Nephron (organoid): ENCODE data around the gene KCNK3.
A peak's percentile ranks its signal among the peaks of the same experiment; 100 is the strongest.
"Not testable (repeated sequence)": the region's sequence is repeated elsewhere in the genome, so short reads cannot be mapped to it uniquely, and the experiment has no call there.

Experiments used
- H3K27ac Mint-ChIP-seq, 3 experiments: 2 replicates each; pipeline ENCODE4 v1.8.0; 2020; ENCODE audit warnings: mixed read lengths in 3 of 3, mild to moderate bottlenecking in 2 of 3, moderate library complexity in 1 of 3
- H3K27me3 Mint-ChIP-seq: 2 replicates; pipeline ENCODE4 v1.8.0; 2021; ENCODE audit warnings: low read depth, mild to moderate bottlenecking, moderate library complexity, mixed read lengths
- H3K36me3 Mint-ChIP-seq: 2 replicates; pipeline ENCODE4 v1.8.0; 2020; ENCODE audit warnings: low read depth, mixed read lengths
- H3K4me1 Mint-ChIP-seq: 2 replicates; pipeline ENCODE4 v1.8.0; 2020; ENCODE audit warnings: mixed read lengths
- H3K4me3 Mint-ChIP-seq, 3 experiments: 2 replicates each; pipeline ENCODE4 v1.8.0; 2020; ENCODE audit warnings: mild to moderate bottlenecking in 3 of 3, mixed read lengths in 3 of 3, moderate library complexity in 2 of 3
- H3K9me3 Mint-ChIP-seq: 2 replicates; pipeline ENCODE4 v1.8.0; 2020; ENCODE audit warnings: mixed read lengths
- TF ChIP-seq, protein P1 (sequence below), 3 experiments: fragments of 200-600 bp; sonication (generic); IDR thresholded peaks; one replicate each; pipeline ENCODE4 v1.5.0; 2021; ENCODE audit warnings: antibody characterized with exemption in 3 of 3; ENCODE audit not compliant: unreplicated experiment in 3 of 3

The KCNK3 gene

DNA sequence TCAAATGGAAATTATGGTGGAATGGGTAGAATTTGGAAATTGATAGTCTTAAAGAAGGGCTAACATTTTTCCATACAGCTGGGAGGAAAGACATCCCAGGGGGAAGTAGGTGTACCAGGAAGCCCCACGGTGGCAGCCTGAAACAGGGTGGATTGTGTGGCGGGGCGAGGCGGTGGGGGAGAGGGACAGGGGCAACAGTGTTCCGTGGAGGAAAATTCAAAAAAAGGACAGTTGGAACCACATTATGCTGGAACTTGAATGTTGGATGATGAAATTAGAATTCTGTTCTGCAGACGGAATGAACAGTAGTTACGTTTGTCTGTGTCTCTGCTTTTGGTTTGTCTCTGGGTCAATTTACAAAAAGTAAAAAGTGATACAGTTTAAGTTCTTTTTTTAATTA, 40.7 kb upstream of the KCNK3 start:
- Mint-ChIP-seq H3K27me3 (peaks cover 8% of the 10 kb centered on the region), H3K4me3 (no peak overlapping the region)

DNA sequence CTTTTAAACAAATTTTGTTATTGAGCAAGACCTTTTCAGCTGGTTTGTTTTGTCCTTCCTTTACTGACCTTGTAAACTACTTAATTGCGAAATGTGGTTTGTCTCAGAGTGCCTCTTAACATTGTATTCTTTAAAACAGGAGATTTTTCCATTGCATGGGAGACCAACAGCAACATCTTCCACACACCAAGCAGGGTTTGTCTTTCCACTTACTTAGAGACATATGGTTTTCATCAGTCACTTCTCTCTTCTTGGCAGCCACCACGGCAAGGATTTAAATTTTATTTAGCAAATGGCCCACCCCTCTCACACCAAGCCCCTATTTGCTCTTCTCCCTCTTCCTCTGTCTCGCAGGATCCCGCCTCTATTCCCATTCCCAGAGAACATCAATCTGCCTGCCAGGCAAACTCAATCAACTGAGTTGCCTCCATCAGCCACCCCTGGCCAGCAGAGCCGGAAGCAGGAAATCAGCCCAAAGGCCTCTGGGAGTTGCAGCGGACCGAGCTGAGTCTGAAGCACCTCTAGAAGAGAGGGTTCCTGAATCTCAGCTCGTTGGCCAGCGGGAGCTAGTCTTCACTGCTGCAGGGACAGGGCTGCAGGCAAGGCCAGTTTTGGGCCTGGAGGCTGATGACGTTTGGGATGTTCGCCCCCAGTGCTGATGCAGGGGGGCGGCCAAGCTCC, 40.0 kb upstream of the KCNK3 start:
- TF ChIP-seq, protein P1, sequence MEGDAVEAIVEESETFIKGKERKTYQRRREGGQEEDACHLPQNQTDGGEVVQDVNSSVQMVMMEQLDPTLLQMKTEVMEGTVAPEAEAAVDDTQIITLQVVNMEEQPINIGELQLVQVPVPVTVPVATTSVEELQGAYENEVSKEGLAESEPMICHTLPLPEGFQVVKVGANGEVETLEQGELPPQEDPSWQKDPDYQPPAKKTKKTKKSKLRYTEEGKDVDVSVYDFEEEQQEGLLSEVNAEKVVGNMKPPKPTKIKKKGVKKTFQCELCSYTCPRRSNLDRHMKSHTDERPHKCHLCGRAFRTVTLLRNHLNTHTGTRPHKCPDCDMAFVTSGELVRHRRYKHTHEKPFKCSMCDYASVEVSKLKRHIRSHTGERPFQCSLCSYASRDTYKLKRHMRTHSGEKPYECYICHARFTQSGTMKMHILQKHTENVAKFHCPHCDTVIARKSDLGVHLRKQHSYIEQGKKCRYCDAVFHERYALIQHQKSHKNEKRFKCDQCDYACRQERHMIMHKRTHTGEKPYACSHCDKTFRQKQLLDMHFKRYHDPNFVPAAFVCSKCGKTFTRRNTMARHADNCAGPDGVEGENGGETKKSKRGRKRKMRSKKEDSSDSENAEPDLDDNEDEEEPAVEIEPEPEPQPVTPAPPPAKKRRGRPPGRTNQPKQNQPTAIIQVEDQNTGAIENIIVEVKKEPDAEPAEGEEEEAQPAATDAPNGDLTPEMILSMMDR (IDR thresholded peaks at IDR 0.05; ENCODE audit: unreplicated experiment in 3 of 3), result no peak
- peaks cover 5% of the 10 kb centered on the region for H3K27me3 Mint-ChIP-seq
- peak overlapping the region in 2 of 3 experiments; percentile 16 to 17 for H3K4me3 Mint-ChIP-seq

More for the DNA sequence above, 40.7 kb upstream of the KCNK3 start:
- Mint-ChIP-seq H3K4me1 (peaks cover 42% of the 10 kb centered on the region), H3K27ac (peak overlapping the region; percentile 88 to 94 (median 92)), H3K36me3 (no peaks in the 10 kb centered on the region), H3K9me3 (no peaks in the 10 kb centered on the region)
- TF ChIP-seq, protein P1 (IDR thresholded peaks at IDR 0.05; ENCODE audit: unreplicated experiment in 3 of 3), result no peak

DNA sequence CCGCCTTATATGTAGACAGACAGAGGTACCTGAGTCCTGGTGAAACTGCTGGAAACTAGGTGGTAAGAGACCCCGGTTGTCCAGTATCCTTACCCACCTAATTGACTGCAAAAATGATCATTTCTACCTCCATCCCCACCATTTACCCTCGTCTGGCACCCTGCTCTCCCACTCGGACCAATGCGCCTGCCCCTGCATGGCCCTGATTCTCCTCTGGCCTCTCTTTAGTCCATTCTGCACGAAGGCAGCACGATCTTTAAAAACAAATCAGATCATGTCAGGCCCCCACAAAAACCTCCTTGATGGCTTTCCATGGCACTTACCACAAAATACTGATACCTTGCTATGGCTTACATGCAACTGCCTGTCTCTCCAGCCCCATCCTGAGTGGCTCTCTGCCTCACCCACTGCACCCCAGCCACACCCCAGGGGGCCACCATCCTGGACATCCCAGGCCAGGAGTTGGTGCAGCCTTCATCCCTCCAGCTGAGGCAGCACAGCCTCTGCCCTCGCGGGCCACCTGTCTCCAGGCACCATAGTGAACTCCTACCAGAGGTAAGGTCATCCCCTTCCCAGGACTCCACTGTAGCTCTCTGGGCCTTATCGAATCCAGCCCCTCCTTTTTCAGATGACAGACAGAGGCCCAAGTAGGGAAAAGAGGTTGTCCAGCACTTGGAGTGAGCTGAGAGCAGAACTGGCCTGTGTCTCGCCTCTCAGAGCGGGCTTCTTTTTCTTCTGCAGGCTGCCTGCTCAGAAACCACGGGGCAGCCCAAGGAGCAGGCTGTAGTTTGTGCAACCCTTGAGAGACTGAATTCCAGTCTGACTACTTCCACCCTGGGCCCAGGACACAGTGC, 39.1 kb upstream of the KCNK3 start:
- H3K36me3 Mint-ChIP-seq, result no peaks in the 10 kb centered on the region

More for the DNA sequence above, 40.0 kb upstream of the KCNK3 start:
- Mint-ChIP-seq H3K4me1 (peaks cover 37% of the 10 kb centered on the region), H3K36me3 (no peaks in the 10 kb centered on the region), H3K9me3 (no peaks in the 10 kb centered on the region), H3K27ac (peak overlapping the region; percentile 88 to 94 (median 92))

DNA sequence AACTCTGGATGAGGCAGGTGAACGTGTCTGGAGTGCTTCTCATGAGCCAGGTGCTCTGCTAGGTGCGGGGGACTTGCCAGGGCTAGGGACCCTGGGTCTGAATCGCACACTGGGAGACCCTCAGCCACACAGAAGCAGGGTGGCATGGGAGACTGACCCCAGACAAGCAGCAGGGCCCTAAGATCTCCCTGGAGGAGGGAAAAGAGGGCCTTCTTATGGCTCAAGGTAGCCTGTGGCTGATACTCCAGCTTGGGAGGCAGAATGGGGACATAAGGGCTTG, 38.5 kb upstream of the KCNK3 start:
- TF ChIP-seq, protein P1 (IDR thresholded peaks at IDR 0.05; ENCODE audit: unreplicated experiment in 3 of 3), result no peak
- Mint-ChIP-seq H3K4me1 (peaks cover 37% of the 10 kb centered on the region), H3K9me3 (no peaks in the 10 kb centered on the region), H3K4me3 (no peak overlapping the region), H3K36me3 (no peaks in the 10 kb centered on the region), H3K27me3 (peaks cover 5% of the 10 kb centered on the region), H3K27ac (peak overlapping the region in 2 of 3 experiments; percentile 53 to 72)

More for the DNA sequence above, 39.1 kb upstream of the KCNK3 start:
- no peaks in the 10 kb centered on the region for H3K9me3 Mint-ChIP-seq
- TF ChIP-seq, protein P1 (IDR thresholded peaks at IDR 0.05; ENCODE audit: unreplicated experiment in 3 of 3), result no peak
- peak overlapping the region; percentile 13 to 94 (median 88) for H3K27ac Mint-ChIP-seq
- peaks cover 5% of the 10 kb centered on the region for H3K27me3 Mint-ChIP-seq
- H3K4me1 Mint-ChIP-seq, result peaks cover 37% of the 10 kb centered on the region
- H3K4me3 Mint-ChIP-seq, result no peak overlapping the region

DNA sequence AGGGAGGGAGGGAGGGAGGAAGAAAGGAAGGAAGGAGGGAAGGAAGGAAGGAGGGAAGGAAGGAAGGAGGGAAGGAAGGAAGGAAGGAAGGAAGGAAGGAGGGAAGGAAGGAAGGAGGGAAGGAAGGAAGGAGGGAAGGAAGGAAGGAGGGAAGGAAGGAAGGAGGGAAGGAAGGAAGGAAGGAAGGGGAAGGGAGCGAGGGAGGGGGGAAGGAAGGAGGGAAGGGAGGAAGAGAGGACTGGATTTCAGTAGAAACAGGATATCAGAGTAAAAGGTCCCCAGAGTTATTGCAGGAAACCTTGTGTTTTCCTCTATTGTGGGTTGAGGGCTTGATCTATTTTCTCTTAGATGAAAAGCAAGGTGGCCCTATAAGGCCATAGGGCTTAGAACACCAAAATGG, 37.4 kb upstream of the KCNK3 start:
- H3K4me1 Mint-ChIP-seq, result peaks cover 33% of the 10 kb centered on the region
- not testable (repeated sequence) for H3K9me3 Mint-ChIP-seq, H3K27me3 Mint-ChIP-seq, H3K27ac Mint-ChIP-seq, H3K4me3 Mint-ChIP-seq, H3K36me3 Mint-ChIP-seq

DNA sequence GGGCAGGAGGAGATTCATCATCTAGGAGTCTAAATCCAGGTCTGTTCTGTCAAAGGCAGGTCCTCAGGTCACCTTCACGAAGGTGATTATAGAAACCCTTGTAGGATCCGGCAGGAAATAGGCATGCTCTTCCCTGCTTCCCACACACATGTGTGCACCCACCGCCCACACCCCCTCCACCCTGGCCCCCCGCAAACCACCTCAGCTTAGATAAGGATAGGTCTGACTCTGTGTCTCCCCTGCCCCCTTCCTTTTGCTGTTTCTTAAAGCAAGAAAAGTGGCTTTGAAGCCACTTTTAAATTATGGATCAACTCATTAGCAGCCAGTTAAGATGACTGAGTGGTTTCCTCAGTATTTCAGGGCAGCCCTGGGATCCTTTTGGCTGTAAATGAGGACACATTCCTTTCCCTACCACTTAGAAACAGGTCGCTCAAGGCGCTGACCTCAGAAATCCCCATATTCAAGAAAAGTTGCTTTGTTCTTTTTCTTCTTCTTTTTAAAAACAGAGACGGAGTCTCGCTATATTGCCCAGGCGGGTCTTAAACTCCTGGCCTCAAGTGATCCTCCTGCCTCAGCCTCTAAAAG, 36.8 kb upstream of the KCNK3 start:
- no peak overlapping the region for H3K27ac Mint-ChIP-seq
- peaks cover 27% of the 10 kb centered on the region for H3K4me1 Mint-ChIP-seq
- TF ChIP-seq, protein P1 (IDR thresholded peaks at IDR 0.05; ENCODE audit: unreplicated experiment in 3 of 3), result no peak
- H3K9me3 Mint-ChIP-seq, result peaks cover 10% of the 10 kb centered on the region
- H3K36me3 Mint-ChIP-seq, result no peaks in the 10 kb centered on the region
- peaks cover 6% of the 10 kb centered on the region for H3K27me3 Mint-ChIP-seq
- no peak overlapping the region for H3K4me3 Mint-ChIP-seq
